AG10803 (cell line): Measurements from ENCODE around the gene IGSF9B.

Source experiments
- DNase-seq: peaks from one replicate; pipeline ENCODE4 v3.0.0; 2010; ENCODE audit warnings: low read depth
- H3K4me3 ChIP-seq: 2 replicates; pipeline ENCODE4 v1.5.1; 2011; ENCODE audit warnings: mild to moderate bottlenecking, low read length, control low read depth
- TF ChIP-seq, protein P1 (sequence below): conservative IDR thresholded peaks from 2 replicates; pipeline ENCODE4 v1.5.1; 2011; ENCODE audit warnings: mild to moderate bottlenecking, low read length, control low read depth, inconsistent platforms

The IGSF9B gene

DNA sequence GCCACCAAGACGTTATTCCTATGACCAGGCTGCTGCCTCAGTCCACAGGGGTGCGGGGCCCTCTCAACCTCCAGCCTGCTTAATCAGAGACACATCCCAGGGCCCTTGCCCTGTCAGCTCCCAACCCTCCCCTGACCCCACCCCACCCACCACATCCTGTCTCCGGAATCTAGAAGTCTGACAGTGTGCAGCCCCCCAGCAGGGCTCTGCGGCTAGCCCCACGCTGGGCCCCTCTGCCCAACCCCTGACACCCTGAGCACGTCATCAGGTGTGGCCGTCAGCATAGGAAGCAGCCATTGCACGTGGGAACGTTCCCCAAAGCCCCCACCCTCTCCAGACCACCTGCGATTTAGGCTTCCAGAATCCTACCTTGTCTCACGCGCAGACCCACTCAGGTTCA lies 34.3 kb upstream of the IGSF9B start:
- no peak for DNase-seq
- no peak overlapping the region for H3K4me3 ChIP-seq
- TF ChIP-seq, protein P1, sequence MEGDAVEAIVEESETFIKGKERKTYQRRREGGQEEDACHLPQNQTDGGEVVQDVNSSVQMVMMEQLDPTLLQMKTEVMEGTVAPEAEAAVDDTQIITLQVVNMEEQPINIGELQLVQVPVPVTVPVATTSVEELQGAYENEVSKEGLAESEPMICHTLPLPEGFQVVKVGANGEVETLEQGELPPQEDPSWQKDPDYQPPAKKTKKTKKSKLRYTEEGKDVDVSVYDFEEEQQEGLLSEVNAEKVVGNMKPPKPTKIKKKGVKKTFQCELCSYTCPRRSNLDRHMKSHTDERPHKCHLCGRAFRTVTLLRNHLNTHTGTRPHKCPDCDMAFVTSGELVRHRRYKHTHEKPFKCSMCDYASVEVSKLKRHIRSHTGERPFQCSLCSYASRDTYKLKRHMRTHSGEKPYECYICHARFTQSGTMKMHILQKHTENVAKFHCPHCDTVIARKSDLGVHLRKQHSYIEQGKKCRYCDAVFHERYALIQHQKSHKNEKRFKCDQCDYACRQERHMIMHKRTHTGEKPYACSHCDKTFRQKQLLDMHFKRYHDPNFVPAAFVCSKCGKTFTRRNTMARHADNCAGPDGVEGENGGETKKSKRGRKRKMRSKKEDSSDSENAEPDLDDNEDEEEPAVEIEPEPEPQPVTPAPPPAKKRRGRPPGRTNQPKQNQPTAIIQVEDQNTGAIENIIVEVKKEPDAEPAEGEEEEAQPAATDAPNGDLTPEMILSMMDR = no peak

- DNase-seq = no peak
- TF ChIP-seq, protein P1 = no peak
Observed at GRCh38 chr11:133990501-133990900, 33.7 kb upstream of the IGSF9B start.

GRCh38 chr11:133988686-133989410 lies 32.1 kb upstream of the IGSF9B start:
- no peak overlapping the region for H3K4me3 ChIP-seq
- TF ChIP-seq, protein P1 = no peak
- DNase-seq = no peak

More at GRCh38 chr11:133990501-133990900, 33.7 kb upstream of the IGSF9B start:
- no peak overlapping the region for H3K4me3 ChIP-seq

DNA sequence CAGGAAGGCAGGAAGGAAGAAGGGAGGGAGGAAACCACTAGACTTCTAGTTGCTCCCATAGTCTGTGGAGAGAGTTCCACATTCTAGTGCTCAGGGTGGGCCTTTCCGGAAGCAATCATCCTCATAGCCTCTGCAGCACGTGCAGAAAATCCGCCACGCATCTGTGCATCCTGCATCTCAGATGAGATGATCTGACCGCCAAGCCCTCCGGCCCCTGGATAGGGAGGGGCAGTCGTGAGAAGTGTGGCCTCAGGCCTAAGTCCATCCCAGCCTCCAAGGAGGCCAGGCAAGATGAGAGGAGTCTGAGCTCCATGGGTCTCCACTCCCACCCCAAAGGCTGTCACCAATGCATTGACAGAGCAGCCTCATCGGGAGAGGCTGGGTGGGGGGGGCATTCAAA lies 30.4 kb upstream of the IGSF9B start:
- H3K4me3 ChIP-seq = no peak overlapping the region
- TF ChIP-seq, protein P1 = no peak
- DNase-seq = no peak

DNA sequence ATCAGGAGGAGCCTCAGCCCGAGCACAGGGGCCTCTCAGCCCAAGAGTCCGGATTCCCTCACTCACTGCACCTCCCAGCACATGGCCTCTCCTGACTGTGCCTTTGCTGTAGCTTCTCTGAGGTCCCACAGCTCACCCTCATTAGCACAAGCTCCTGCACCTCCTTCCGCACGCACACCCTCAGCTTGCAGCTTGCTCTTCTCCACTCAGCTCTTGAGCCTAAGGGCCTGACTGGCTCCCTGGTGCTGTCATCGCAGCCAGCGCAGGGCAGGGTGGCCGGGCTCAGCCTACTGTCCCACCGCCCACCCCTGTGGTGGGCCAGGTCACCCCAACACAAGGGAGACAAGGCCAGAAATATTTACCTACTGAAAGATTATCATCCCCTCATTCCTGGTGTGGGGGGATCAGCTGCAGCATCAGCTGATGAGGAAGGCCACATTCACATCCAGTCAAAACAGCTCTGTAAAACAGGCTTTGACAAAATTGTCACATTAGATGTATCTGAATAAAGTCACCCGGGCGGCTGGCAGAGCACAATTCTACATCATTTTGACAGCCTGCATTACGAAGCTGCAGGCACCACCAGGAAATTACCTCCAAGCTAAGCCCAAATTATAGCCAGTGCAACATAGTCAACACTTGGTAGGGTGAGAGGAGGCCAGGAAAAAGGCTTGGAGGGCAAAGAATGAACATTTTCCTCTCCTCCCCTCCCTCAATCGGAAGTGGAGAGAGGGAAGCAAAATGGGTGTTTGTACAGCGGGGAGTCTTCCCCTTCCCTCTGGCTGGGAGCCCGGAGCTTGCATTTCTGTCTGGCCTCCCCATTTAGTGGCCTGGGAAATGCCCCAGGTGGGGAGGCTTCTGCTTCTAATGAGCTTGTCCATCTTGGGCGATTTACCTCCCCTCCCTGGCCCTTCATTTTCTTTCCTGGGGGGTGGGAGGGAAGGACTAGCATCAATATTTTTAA lies 29.5 kb upstream of the IGSF9B start:
- TF ChIP-seq, protein P1 = no peak
- H3K4me3 ChIP-seq = no peak overlapping the region
- DNase-seq = no peak

DNA sequence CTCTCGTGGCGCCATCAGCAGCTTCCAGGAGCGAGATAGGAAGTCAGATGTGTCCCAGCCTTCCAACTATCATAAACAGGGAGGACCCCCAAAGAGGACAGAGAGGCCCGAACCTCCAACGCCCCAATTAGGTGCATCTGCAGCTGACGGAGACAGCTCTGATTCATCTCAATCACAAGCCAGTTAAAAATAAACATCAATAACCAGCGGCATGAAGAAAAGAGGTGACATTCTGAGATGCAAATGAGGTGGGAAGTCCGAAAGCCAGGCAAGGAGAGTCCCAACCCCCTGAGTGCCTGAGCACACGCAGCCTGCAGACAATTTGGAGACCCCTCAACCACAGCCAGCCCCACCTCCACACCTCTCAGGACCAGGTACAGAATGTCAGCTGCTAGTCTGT lies 28.1 kb upstream of the IGSF9B start:
- no peak overlapping the region for H3K4me3 ChIP-seq

More for the DNA sequence above, 28.1 kb upstream of the IGSF9B start:
- TF ChIP-seq, protein P1 = no peak
- no peak for DNase-seq
